MCF 10A (cell line): ENCODE results near the gene MYLK. TPM values are rescaled to one million over a fixed set of nuclear protein-coding genes. Genes with fewer than 3 reads are reported as not detected.

Experiments used
- BruUV-seq: library from RNA; stranded (reverse); fragments of 400-500 nt; replicated peaks from 2 replicates; lab custom pipeline; 2021; lab: Mats Ljungman, UMichigan
- CTCF ChIA-PET: fragments of 300-600 bp; sonication (Branson Sonifier 250); formaldehyde crosslinking; extraction: SDS; loops from one replicate; lab custom pipeline; 2021; ENCODE audit warnings: antibody characterized with exemption, inconsistent platforms; lab: Yijun Ruan, JAX
- POLR2A ChIA-PET: fragments of 300-600, 350-650 bp; sonication (Branson Sonifier 250); formaldehyde crosslinking; extraction: SDS; loops from one replicate; lab custom pipeline; 2020; ENCODE audit warnings: antibody characterized with exemption, inconsistent platforms; lab: Yijun Ruan, JAX
- DNase-seq: peaks from one replicate; pipeline ENCODE4 v3.0.0-alpha.2; 2018; ENCODE audit not compliant: unreplicated experiment
- H3K27ac Mint-ChIP-seq: one replicate; pipeline ENCODE4 v1.8.0; 2022; ENCODE audit warnings: mild to moderate bottlenecking, low read depth, mixed read lengths; ENCODE audit not compliant: unreplicated experiment
- H3K27me3 Mint-ChIP-seq: one replicate; pipeline ENCODE4 v1.8.0; 2022; ENCODE audit warnings: mixed read lengths; ENCODE audit not compliant: insufficient read depth, unreplicated experiment
- H3K36me3 Mint-ChIP-seq: one replicate; pipeline ENCODE4 v1.8.0; 2022; ENCODE audit warnings: mild to moderate bottlenecking, moderate library complexity, mixed read lengths; ENCODE audit not compliant: insufficient read depth, unreplicated experiment
- H3K4me1 Mint-ChIP-seq: one replicate; pipeline ENCODE4 v1.8.0; 2022; ENCODE audit warnings: mixed read lengths; ENCODE audit not compliant: insufficient read depth, unreplicated experiment
- H3K4me3 Mint-ChIP-seq: one replicate; pipeline ENCODE4 v1.8.0; 2022; ENCODE audit warnings: mild to moderate bottlenecking, moderate library complexity, mixed read lengths; ENCODE audit not compliant: unreplicated experiment
- H3K9me3 Mint-ChIP-seq: one replicate; pipeline ENCODE4 v1.8.0; 2022; ENCODE audit warnings: mixed read lengths; ENCODE audit not compliant: unreplicated experiment
- CTCF ChIP-seq: fragments of 200-600 bp; IDR thresholded peaks from one replicate; pipeline ENCODE4 v1.8.0; 2022; ENCODE audit warnings: antibody characterized with exemption, mild to moderate bottlenecking; ENCODE audit not compliant: unreplicated experiment
- intact Hi-C: fragments of 100-400 bp; cut with micrococcal nuclease; formaldehyde crosslinking; loops from 2 replicates; pipeline ENCODE4 v1.14.1; 2022
- total RNA-seq: library from RNA; stranded (reverse); gene quantifications from 2 replicates; pipeline ENCODE4 v1.2.3, GENCODE V29; 2022

The MYLK gene
- total RNA-seq, 1 experiment from 2014 or later: 2.3 TPM

GRCh38 chr3:123821920-123822319 lies 62.2 kb downstream of the MYLK start:
- Mint-ChIP-seq H3K4me3 (no peak overlapping the region), H3K27me3 (no peaks in the 10 kb centered on the region), H3K36me3 (no peaks in the 10 kb centered on the region), H3K27ac (no peak overlapping the region), H3K9me3 (peaks cover 28% of the 10 kb centered on the region), H3K4me1 (peaks cover 11% of the 10 kb centered on the region)
- intact Hi-C loops: no loop called here
- no peak for DNase-seq
- CTCF ChIA-PET: no interaction called here
- no TSS peak for BruUV-seq
- TF ChIP-seq CTCF: no peak
- POLR2A ChIA-PET: no interaction called here

GRCh38 chr3:123819949-123820348 lies 64.2 kb downstream of the MYLK start:
- no peaks in the 10 kb centered on the region for H3K36me3 Mint-ChIP-seq
- H3K27ac Mint-ChIP-seq: no peak overlapping the region
- no peak for DNase-seq
- peaks cover 23% of the 10 kb centered on the region for H3K9me3 Mint-ChIP-seq
- no peak for TF ChIP-seq CTCF
- H3K4me1 Mint-ChIP-seq: peaks cover 18% of the 10 kb centered on the region
- no peaks in the 10 kb centered on the region for H3K27me3 Mint-ChIP-seq
- ChIA-PET CTCF (interaction anchor here (0.6 to 0.9 kb wide), 2 partner anchors 11 to 951 kb away, joined by 3 read pairs; no protein-coding TSS in a partner anchor), POLR2A (interaction anchor here (1.2 kb wide), 1 partner anchor 11 kb away, joined by 3 read pairs; no protein-coding TSS in a partner anchor)
- intact Hi-C loops: no loop called here
- no TSS peak for BruUV-seq
- no peak overlapping the region for H3K4me3 Mint-ChIP-seq

GRCh38 chr3:123818921-123819429 lies 65.2 kb downstream of the MYLK start:
- CTCF ChIA-PET: interaction anchor here (0.7 to 0.8 kb wide), 2 partner anchors 11 to 13 kb away, joined by 3 read pairs; no protein-coding TSS in a partner anchor
- H3K4me3 Mint-ChIP-seq: no peak overlapping the region
- intact Hi-C loops: no loop called here

More at GRCh38 chr3:123818921-123819429, 65.2 kb downstream of the MYLK start:
- Mint-ChIP-seq H3K27me3 (no peaks in the 10 kb centered on the region), H3K9me3 (peaks cover 23% of the 10 kb centered on the region), H3K27ac (no peak overlapping the region), H3K36me3 (no peaks in the 10 kb centered on the region), H3K4me1 (peaks cover 22% of the 10 kb centered on the region)
- peak; percentile 70 for DNase-seq
- no peak for TF ChIP-seq CTCF
- POLR2A ChIA-PET: interaction anchor here (0.6 to 1.2 kb wide), 5 partner anchors 10 to 143 kb away, joined by 3 to 4 read pairs (median 3); no protein-coding TSS in a partner anchor
- BruUV-seq: no TSS peak
